Panc1 (cell line): ENCODE measurements around the gene FAF1.

ENCODE experiments used
- CTCF ChIP-seq: fragments of 450-650 bp; IDR thresholded peaks from 2 replicates; pipeline ENCODE4 v1.5.1; 2017; ENCODE audit warnings: mild to moderate bottlenecking
- POLR2AphosphoS5 ChIP-seq: IDR thresholded peaks from 2 replicates; pipeline ENCODE4 v1.6.1; 2012; ENCODE audit warnings: mild to moderate bottlenecking, low read depth, low read length, moderate library complexity
- TCF7L2 ChIP-seq: IDR thresholded peaks from 2 replicates; pipeline ENCODE4 v1.6.1; 2011; ENCODE audit warnings: mild to moderate bottlenecking, low read depth, low read length, inconsistent platforms

- TF ChIP-seq POLR2AphosphoS5 (no peak), TCF7L2 (no peak), CTCF (no peak)
Measured at GRCh38 chr1:50522691-50523342, 437.2 kb downstream of the FAF1 start.
